Ascending aorta (tissue), 2 donors: ENCODE results near the gene ITIH3. TPM values are rescaled to one million over a fixed set of nuclear protein-coding genes. Genes with fewer than 3 reads are reported as not detected.

Experiments used
- DNase-seq, 2 donors: peaks; one replicate each; pipeline ENCODE4 v3.0.0-alpha.2; 2019; ENCODE audit warnings: low spot score in 2 of 2
- H3K27ac ChIP-seq, 2 donors: fragments of 200-600 bp; sonication (generic); one replicate each; pipeline ENCODE4 v1.5.1; 2016 to 2017; ENCODE audit warnings: mild to moderate bottlenecking in 1 of 2
- H3K27me3 ChIP-seq: fragments of 200-600 bp; sonication (generic); one replicate; pipeline ENCODE4 v1.5.1; 2017
- H3K36me3 ChIP-seq, 2 donors: fragments of 200-600 bp; sonication (generic); one replicate each; pipeline ENCODE4 v1.5.1; 2016
- H3K4me1 ChIP-seq, 2 donors: fragments of 200-600 bp; sonication (generic); one replicate each; pipeline ENCODE4 v1.5.1; 2016 to 2017; ENCODE audit warnings: mild to moderate bottlenecking in 1 of 2
- H3K4me3 ChIP-seq, 2 donors: fragments of 200-600 bp; sonication (generic); one replicate each; pipeline ENCODE4 v1.5.1; 2016 to 2017; ENCODE audit warnings: mild to moderate bottlenecking in 1 of 2
- H3K9me3 ChIP-seq, 2 donors: fragments of 200-600 bp; sonication (generic); one replicate each; pipeline ENCODE4 v1.5.1; 2016
- CTCF ChIP-seq, 3 experiments: fragments of 200-600 bp in 2 of 3; fragments of 450-650 bp in 1 of 3; sonication (generic) in 2 of 3; IDR thresholded peaks; one replicate each; pipeline ENCODE4 v1.5.1; 2016 to 2019; ENCODE audit warnings: antibody characterized with exemption in 3 of 3, mild to moderate bottlenecking in 1 of 3, moderate library complexity in 1 of 3
- intact Hi-C: fragments of 100-400 bp; cut with DNase I; formaldehyde crosslinking; loops from one replicate; pipeline ENCODE4 v1.15.1; 2023
- total RNA-seq: library from RNA; depleted of rRNA; stranded (reverse); fragments of >200 nt; gene quantifications from one replicate; pipeline ENCODE4 v1.1.0, GENCODE V29; 2016

Gene ITIH3
- total RNA-seq, 1 donor from 2014 or later, result 38.3 TPM

- intact Hi-C loops, result no loop called here
- no peak for TF ChIP-seq CTCF (IDR thresholded peaks at IDR 0.05)
- no peak overlapping the region for H3K27ac ChIP-seq
Observed at GRCh38 chr3:52795298-52795900, 803 bp downstream of the ITIH3 start.

GRCh38 chr3:52796411-52796810, 1.8 kb downstream of the ITIH3 start:
- DNase-seq, result no peak
- no peak overlapping the region for H3K4me3 ChIP-seq
- TF ChIP-seq CTCF (IDR thresholded peaks at IDR 0.05), result no peak
- no peaks in the 10 kb centered on the region for H3K36me3 ChIP-seq
- no peak overlapping the region for H3K27ac ChIP-seq
- intact Hi-C loops, result no loop called here
- no peaks in the 10 kb centered on the region for H3K4me1 ChIP-seq
- no peaks in the 10 kb centered on the region for H3K9me3 ChIP-seq
- no peaks in the 10 kb centered on the region for H3K27me3 ChIP-seq

More at GRCh38 chr3:52795298-52795900, 803 bp downstream of the ITIH3 start:
- no peaks in the 10 kb centered on the region for H3K9me3 ChIP-seq
- no peak overlapping the region for H3K4me3 ChIP-seq
- no peaks in the 10 kb centered on the region for H3K27me3 ChIP-seq
- DNase-seq, result no peak
- no peaks in the 10 kb centered on the region for H3K4me1 ChIP-seq
- H3K36me3 ChIP-seq, result no peaks in the 10 kb centered on the region

- peak overlapping the region in 1 of 2 donors; percentile 2 for H3K27ac ChIP-seq
- H3K4me1 ChIP-seq, result peaks cover 0 to 2% of the 10 kb centered on the region in 2 donors
- H3K27me3 ChIP-seq, result no peaks in the 10 kb centered on the region
- DNase-seq, result no peak
- no peak overlapping the region for H3K4me3 ChIP-seq
- H3K36me3 ChIP-seq, result no peaks in the 10 kb centered on the region
- no peaks in the 10 kb centered on the region for H3K9me3 ChIP-seq
- intact Hi-C loops, result no loop called here
- TF ChIP-seq CTCF (IDR thresholded peaks at IDR 0.05), result no peak
Observed at GRCh38 chr3:52798376-52798977, 3.9 kb downstream of the ITIH3 start.

- no peak for DNase-seq
- H3K27me3 ChIP-seq, result no peaks in the 10 kb centered on the region
- no peak overlapping the region for H3K27ac ChIP-seq
- intact Hi-C loops, result no loop called here
- TF ChIP-seq CTCF (IDR thresholded peaks at IDR 0.05), result peak in 1 of 3 experiments; percentile 31
- H3K4me3 ChIP-seq, result no peak overlapping the region
- H3K9me3 ChIP-seq, result no peaks in the 10 kb centered on the region
- H3K36me3 ChIP-seq, result no peaks in the 10 kb centered on the region
- H3K4me1 ChIP-seq, result peaks cover 0 to 2% of the 10 kb centered on the region in 2 donors
Observed at GRCh38 chr3:52798978-52799476, 4.4 kb downstream of the ITIH3 start.

GRCh38 chr3:52800079-52800478, 5.5 kb downstream of the ITIH3 start:
- no peak for DNase-seq
- H3K27me3 ChIP-seq, result no peaks in the 10 kb centered on the region
- no peak for TF ChIP-seq CTCF (IDR thresholded peaks at IDR 0.05)
- H3K36me3 ChIP-seq, result no peaks in the 10 kb centered on the region
- H3K27ac ChIP-seq, result no peak overlapping the region
- peaks cover 0 to 2% of the 10 kb centered on the region in 2 donors for H3K4me1 ChIP-seq
- H3K9me3 ChIP-seq, result no peaks in the 10 kb centered on the region
- no peak overlapping the region for H3K4me3 ChIP-seq
- intact Hi-C loops, result no loop called here
